Tibial nerve (tissue), 3 donors: ENCODE measurements around the gene B3GALNT2.

Experiments
- EP300 ChIP-seq, 2 donors: sonication (generic); formaldehyde crosslinking; IDR thresholded peaks; one replicate each; pipeline ENCODE4 v1.6.1; 2017; ENCODE audit warnings: antibody characterized with exemption in 2 of 2, mild to moderate bottlenecking in 1 of 2
- POLR2A ChIP-seq, 2 donors: fragments of 450-650 bp; IDR thresholded peaks; one replicate each; pipeline ENCODE4 v1.6.1; 2017; ENCODE audit warnings: antibody characterized with exemption in 2 of 2, mild to moderate bottlenecking in 2 of 2, moderate library complexity in 2 of 2

- TF ChIP-seq POLR2A (IDR thresholded peaks at IDR 0.05) (no peak), EP300 (IDR thresholded peaks at IDR 0.05) (no peak)
These were observed 36.2 kb downstream of the B3GALNT2 start for GRCh38 chr1:235468004-235468403.
